ENCODE data around the gene BRSK1. TPM values are rescaled to one million over a fixed set of nuclear protein-coding genes. Genes with fewer than 3 reads are reported as not detected.

Gene BRSK1
- polyA plus RNA-seq, 1 experiment, result 12.8 TPM

DNA sequence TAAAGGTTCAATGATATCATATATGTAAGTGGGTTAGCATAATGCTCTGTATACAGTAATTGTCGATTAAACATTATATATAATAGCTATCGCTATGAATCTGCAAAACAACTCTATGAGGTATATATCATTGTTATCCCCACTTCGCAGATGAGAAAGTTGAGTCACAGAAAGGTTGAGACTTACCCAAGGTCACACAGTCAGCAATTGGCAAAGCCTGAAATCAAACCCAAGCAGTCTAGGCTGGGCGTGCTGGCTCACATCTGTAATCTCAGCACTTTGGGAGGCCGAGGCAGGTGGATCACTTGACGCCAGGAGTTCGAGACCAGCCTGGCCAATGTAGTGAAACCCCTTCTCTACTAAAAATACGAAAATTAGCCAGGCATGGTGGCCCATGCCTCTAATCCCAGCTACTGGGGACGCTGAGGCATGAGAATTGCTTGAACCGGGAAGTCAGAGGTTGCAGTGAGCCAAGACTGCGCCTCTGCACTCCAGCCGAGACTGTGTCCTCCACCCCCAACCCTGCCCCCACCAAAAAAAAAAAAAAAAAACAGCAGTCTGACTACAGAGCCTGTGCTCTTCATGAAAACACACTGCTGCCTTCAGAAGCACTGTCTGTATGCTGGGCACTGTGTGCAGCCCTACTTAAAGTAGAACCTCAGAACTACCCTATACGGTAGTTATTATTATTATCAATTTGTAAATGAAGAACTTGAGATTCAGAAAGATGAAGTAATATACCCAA, 5.2 kb upstream of the BRSK1 start:
- no peak for DNase-seq (ENCODE audit: low read depth)
- ChIA-PET POLR2A (no interaction called here), CTCF (interaction anchor here (0.6 to 1.1 kb wide), 3 partner anchors 10 to 24 kb away, joined by 3 read pairs; partner anchors contain the start of gene PPP6R1)
- TF ChIP-seq, protein P1, sequence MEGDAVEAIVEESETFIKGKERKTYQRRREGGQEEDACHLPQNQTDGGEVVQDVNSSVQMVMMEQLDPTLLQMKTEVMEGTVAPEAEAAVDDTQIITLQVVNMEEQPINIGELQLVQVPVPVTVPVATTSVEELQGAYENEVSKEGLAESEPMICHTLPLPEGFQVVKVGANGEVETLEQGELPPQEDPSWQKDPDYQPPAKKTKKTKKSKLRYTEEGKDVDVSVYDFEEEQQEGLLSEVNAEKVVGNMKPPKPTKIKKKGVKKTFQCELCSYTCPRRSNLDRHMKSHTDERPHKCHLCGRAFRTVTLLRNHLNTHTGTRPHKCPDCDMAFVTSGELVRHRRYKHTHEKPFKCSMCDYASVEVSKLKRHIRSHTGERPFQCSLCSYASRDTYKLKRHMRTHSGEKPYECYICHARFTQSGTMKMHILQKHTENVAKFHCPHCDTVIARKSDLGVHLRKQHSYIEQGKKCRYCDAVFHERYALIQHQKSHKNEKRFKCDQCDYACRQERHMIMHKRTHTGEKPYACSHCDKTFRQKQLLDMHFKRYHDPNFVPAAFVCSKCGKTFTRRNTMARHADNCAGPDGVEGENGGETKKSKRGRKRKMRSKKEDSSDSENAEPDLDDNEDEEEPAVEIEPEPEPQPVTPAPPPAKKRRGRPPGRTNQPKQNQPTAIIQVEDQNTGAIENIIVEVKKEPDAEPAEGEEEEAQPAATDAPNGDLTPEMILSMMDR (IDR thresholded peaks at IDR 0.05; ENCODE audit: insufficient read depth, low read depth, low read length), result no peak
- H3K27me3 ChIP-seq (ENCODE audit: control insufficient read depth, insufficient read depth, low read length), result no peaks in the 10 kb centered on the region
- peaks cover 15% of the 10 kb centered on the region for H3K36me3 ChIP-seq (ENCODE audit: control insufficient read depth, insufficient read depth, low read length)
- no peak overlapping the region for H3K4me3 ChIP-seq (ENCODE audit: low read depth, low read length)

DNA sequence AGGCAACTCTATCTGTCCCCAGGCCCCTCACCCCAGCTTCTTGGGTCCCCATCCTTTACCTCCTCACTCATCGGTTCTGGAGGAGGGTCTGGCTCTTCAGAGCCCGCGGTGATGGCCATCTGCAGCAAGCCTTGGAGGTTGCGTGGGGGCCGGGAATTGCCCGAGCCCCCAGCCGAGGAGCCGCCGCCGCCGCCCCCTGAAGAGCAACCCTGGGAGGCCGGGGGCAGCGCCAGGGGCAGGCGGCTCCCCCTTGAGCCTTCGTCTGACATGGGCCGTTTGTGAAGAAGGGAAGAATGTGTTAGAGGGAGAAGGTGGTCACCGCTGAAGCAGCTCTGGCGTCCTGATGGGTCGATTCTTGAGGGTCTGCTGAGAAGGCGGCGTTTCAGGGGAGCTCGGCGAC, 4.5 kb upstream of the BRSK1 start:
- Histone ChIP-seq H3K4me3 (ENCODE audit: low read depth, low read length) (peak overlapping the region; percentile 73), H3K36me3 (ENCODE audit: control insufficient read depth, insufficient read depth, low read length) (peaks cover 12% of the 10 kb centered on the region), H3K27me3 (ENCODE audit: control insufficient read depth, insufficient read depth, low read length) (no peaks in the 10 kb centered on the region)
- TF ChIP-seq, protein P1 (IDR thresholded peaks at IDR 0.05; ENCODE audit: insufficient read depth, low read depth, low read length), result no peak
- ChIA-PET POLR2A (no interaction called here), CTCF (interaction anchor here (0.7 to 1.5 kb wide), 3 partner anchors 13 to 112 kb away, joined by 3 to 5 read pairs (median 3); partner anchors contain the start of gene PPP6R1)
- DNase-seq (ENCODE audit: low read depth), result no peak

DNA sequence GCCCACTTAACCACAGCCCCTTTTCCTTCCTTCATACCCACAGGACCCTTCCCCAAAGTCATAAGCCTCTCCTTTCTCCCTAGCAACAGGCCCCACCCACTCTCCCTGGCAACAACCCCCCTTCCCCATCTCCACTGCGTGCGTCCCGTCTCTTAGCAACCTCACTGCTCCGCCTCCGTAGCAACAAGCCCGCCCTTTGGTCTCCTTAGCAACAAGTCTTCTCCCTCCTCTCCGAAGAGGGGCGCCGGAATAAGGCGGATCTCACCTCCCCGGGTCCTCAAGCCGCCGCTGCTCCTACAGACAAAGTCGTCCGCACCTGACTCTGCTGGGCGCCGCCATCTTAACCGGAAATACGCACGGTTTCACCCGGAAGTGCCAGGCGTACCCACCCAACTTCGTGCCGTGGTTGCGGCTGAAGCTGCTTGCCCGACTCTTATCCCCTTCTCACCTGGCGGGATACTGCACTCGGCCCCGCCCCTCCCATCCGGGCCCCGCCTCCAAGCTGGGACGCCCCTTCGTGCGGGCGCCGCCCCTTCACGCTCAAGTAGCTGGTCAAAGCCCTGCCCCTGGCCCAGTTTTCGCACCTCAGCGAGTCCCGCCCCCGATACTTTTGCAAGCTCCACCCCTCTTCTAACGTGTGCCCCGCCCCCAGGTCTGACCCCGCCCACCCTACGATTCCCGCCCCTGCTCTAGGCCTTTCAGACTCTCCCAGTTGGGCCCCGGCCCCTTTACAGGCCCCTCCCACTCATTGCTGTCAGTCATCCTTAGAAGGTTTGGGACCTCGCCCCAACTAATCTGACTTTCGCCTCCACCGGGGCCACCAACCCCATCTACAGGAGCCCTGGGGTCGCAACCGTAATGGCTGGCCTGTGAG, 3.8 kb upstream of the BRSK1 start, which contains the start of gene HSPBP1:
HSPBP1 (minus strand) TSS at position 341 of the 874 bp plus-strand sequence. CDS start 502 bp downstream, outside the sequence.
- peaks cover 11% of the 10 kb centered on the region for H3K36me3 ChIP-seq (ENCODE audit: control insufficient read depth, insufficient read depth, low read length)
- H3K4me3 ChIP-seq (ENCODE audit: low read depth, low read length), result peak within 1 kb of the TSS; percentile 73
- TF ChIP-seq, protein P1 (IDR thresholded peaks at IDR 0.05; ENCODE audit: insufficient read depth, low read depth, low read length), result no peak
- ChIA-PET CTCF (interaction anchor here (0.7 to 2.9 kb wide), 4 partner anchors 12 to 138 kb away, joined by 3 to 10 read pairs (median 4); partner anchors contain the start of gene PPP6R1), POLR2A (interaction anchor here (0.6 to 1.0 kb wide), 3 partner anchors 94 to 319 kb away, joined by 3 to 4 read pairs (median 3); partner anchors contain the start of gene UBE2S)
- no peaks in the 10 kb centered on the region for H3K27me3 ChIP-seq (ENCODE audit: control insufficient read depth, insufficient read depth, low read length)
- DNase-seq (ENCODE audit: low read depth), result peak; percentile 78

DNA sequence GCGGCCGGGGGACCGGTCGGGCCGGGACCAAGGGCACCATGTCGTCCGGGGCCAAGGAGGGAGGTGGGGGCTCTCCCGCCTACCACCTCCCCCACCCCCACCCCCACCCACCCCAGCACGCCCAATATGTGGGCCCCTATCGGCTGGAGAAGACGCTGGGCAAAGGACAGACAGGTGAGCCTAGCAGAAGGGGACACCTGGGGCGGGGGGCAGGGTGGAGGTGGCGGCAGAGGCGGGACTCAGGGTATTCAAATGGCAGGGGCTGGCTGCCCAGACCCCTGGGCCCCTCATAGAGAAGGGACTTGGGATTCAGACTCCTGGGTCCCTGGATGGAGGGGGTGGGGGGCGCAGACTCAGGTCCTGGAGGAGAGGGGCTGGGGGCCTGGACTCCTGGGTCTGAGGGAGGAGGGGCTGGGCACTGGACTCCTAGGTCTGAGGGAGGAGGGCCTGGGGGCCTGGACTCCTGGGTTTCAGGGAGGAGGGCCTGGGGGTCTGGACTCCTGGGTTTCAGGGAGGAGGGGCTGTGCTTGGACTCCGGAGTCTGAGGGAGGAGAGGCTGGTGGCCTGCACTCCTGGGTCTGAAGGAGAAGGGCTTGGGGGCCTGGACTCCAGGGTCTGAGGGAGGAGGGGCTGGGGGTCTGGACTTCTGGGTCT, 735 bp downstream of the BRSK1 start:
- POLR2A ChIA-PET, result no interaction called here
- Histone ChIP-seq H3K27me3 (ENCODE audit: control insufficient read depth, insufficient read depth, low read length) (no peaks in the 10 kb centered on the region), H3K36me3 (ENCODE audit: control insufficient read depth, insufficient read depth, low read length) (peaks cover 6% of the 10 kb centered on the region), H3K4me3 (ENCODE audit: low read depth, low read length) (peak overlapping the region; percentile 57)
- CTCF ChIA-PET, result interaction anchor here (1.3 to 1.8 kb wide), 2 partner anchors 17 to 124 kb away, joined by 3 to 8 read pairs; no protein-coding TSS in a partner anchor
- DNase-seq (ENCODE audit: low read depth), result no peak
- TF ChIP-seq, protein P1 (IDR thresholded peaks at IDR 0.05; ENCODE audit: insufficient read depth, low read depth, low read length), result no peak

All from BJ (cell line).